ENCODE measurements around the gene YEATS2.
"Not testable (repeated sequence)": the region's sequence is repeated elsewhere in the genome, so short reads cannot be mapped to it uniquely, and the experiment has no call there.

The YEATS2 gene

DNA sequence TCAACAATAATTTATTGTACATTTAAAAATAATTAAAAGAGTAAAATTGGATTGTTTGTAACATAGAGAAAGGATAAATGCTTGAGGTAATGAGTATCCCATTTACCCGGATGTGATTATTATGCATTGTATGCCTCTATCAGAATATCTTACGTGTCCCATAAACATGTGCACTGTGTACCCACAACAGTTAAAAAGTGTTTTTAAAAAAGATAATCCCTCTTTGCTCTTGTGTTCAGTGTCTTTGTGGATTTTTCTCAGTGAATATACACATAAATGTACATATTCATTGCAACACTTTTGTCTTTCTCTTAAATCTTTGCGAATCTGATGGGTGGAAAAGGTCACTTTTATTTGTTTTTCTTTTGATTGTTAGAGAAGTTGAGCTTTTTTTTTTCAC, 20.4 kb downstream of the YEATS2 start:
- no peak for DNase-seq

GRCh38 chr3:183725387-183725786, 27.8 kb downstream of the YEATS2 start:
- no peak for DNase-seq

DNA sequence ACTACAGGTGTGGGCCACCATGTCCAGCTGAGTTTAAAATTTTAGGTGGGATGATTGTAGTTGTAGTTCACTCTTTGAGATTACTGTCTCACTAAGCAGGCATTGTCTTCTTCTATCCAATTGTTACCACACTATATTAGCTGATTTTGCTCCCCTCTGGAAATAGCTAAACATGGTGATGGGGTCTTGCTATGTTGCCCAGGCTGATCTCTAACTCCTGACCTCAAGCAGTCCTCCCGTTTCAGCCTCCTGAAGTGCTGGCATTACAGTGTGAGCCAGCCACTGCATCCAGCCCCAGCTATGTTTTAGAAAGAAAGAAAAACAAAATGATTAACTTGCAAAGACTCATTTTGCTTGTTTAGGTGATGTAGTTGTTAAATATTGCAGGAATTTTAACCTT, 30.6 kb downstream of the YEATS2 start:
- DNase-seq, result no peak

DNA sequence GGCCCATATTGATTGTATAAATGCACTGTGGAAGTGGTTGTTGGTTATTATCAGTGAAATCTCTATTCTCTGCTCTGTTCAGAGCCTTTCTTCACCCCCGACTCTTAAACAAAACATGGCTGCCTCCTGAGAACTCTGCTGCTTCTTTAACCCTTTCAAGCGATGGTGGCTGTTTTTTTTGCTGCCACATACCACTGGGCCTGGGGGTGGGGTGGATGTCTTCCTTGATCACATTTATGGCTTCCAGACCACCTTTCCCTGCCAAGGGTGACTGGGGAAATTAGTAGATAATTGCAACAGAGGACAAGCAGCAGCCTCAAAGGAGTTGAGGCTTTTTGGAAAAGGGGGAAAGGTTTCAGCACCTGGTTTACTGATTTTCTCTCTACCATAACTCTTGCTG, 32.8 kb downstream of the YEATS2 start:
- DNase-seq, result no peak

- no peak for DNase-seq
These were observed 34.0 kb downstream of the YEATS2 start for GRCh38 chr3:183731611-183732010.

GRCh38 chr3:183733553-183733952, 36.0 kb downstream of the YEATS2 start:
- DNase-seq, result no peak

GRCh38 chr3:183734750-183735494, 37.3 kb downstream of the YEATS2 start:
- DNase-seq, result no peak

- DNase-seq, result no peak
These were observed 39.5 kb downstream of the YEATS2 start for GRCh38 chr3:183737116-183737515.

- DNase-seq, result not testable (repeated sequence)
These were observed 42.6 kb downstream of the YEATS2 start for GRCh38 chr3:183740154-183740553.

GRCh38 chr3:183743231-183743630, 45.6 kb downstream of the YEATS2 start:
- DNase-seq, result no peak

DNA sequence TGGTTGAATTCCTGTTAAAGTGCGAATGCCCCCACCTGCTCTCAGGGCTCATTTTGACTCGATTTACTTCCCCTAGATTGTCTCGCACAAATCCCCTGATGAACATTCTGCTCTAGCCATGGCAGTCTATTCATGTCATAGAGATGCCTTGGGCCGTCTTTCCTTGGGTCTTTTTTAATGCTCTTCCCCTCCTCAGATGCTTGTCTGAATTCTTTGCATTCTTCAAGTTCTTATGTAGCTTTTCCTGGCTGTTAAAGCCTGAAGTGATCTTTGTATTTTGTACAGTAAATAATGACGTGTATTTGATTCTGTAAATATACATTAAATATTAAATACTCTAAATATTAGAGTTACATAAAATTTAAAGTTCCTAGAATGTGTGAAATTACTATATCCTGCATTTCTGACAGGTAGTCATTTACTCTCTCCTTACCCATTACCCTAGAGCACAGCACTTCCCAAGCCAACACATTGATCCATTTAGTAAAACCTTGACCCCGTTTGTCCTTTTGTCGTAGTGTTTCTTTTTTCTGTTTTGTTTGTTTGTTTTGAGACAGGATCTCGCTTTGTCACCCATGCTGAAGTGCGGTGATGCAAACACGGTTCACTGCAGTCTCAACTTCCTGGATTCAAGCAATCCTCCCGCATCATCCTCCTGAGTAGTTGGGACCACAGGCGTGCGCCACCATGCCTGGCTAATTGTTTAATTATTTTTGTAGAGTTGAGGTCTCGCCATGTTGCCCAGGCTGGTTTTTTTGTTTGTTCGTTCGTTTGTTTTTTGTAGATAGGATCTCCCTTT, 47.9 kb downstream of the YEATS2 start:
- no peak for DNase-seq

DNA sequence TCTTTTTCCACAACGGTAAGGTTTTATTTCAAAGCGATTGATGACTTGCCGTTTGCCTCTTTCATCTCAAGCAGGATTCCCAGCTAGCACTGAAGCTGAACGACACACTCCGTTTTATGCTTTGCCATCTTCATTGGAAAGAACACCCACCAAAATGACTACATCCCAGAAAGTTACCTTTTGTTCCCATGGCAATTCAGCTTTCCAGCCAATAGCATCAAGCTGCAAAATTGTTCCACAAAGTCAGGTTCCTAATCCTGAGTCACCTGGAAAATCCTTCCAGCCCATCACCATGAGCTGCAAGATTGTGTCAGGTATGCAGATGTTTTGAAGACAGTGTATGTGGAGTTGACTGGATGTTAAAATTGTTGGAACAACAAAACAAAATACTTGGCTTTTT, 56.5 kb downstream of the YEATS2 start:
- no peak for DNase-seq

DNA sequence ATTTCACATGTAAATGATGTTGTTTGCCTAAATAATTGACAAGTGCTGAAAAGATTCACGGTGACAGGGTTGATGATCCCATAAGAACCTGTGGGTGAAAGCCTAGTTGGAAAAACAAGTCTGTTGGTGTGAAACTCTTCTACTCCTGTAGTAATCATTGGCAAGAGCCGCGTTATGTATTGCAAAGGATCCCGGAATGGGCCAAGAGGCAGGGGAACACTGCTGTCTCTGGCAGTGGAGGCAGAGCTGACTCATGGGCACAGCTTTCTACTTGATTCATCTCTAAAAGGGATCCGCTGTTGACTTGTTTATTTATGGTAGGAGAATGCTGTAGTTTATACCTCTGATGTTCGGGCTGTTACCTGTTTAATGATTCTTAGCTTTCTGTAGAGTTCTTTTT, 64.7 kb downstream of the YEATS2 start:
- no peak for DNase-seq

GRCh38 chr3:183764847-183765731, 67.5 kb downstream of the YEATS2 start:
- DNase-seq, result no peak

DNA sequence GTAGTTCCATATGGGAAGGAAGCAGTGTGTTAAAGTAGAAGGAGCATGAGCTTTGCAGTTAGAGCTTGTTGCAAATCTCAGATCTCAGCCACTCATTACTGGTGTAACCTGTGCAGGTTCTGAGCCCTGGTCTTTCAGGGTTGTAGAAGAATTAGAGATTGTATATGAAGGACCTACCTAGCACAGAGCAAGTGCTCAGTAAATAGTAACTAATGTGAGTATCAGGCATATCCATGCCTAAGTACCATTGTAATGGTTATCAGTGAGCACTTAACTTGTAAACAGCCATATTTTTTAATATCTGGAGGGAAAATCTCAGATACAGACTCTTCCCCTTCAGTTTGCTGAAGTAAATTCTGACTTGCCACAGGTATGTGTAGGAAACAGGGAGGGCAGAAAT, 68.5 kb downstream of the YEATS2 start:
- DNase-seq, result no peak

GRCh38 chr3:183766745-183767606, 69.4 kb downstream of the YEATS2 start:
- peak; percentile 33 to 44 (median 42) for DNase-seq

DNA sequence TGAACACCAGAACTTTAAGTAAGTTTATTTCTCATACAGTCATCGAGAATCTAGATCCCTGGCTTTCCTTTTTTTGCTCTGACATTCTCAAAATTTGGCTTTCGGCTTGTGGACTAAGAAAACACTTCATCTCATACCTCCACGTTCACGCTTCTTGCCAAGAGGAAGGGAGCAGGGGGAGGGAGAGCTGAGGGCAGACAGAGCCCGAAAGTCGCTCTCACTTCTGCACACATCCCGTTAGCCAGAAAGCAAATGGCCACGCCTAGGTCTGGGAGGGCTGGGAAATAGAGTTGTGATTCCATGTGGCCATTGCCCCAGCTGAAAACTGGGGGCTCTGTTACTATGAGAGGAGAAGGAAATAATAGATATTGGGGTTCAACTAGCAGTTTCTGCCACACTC, 70.5 kb downstream of the YEATS2 start:
- no peak for DNase-seq

DNA sequence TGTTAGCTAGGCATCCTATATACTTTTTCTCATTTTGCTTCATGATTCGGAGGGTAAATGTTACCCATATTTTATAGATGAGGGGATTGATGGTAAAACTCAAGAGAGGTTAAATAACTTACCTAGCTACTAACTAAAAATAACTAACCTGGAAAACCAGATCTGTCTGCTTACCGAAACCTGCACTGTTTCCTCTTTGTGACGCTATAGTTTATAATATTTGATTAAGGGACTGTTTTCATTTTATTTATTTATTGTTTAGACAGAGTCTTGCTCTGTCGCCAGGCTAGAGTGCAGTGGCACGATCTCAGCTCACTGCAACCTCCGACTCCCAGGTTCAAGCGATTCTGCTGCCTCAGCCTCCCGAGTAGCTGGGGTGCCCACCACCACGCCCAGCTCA, 71.9 kb downstream of the YEATS2 start:
- no peak for DNase-seq

DNA sequence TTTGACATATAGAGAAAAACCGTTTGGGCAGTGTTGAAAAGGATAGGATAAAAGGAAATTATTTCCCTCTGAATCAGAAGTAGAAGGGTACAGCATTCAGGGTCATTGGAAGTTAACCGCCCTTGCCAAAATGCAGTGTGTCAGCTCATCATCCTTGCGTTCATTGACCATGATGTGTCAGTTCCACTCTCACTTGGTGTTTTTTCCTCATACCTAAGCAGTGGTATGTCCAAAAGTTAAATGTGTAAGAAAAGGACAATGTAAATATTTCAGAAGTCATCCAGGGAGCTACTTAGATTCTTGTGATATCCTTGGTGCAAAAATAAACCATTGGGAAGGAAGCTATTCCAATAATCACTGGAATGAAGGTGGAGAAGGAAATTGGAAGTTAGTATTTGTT, 77.0 kb downstream of the YEATS2 start:
- DNase-seq, result no peak

- DNase-seq, result no peak
These were observed 78.2 kb downstream of the YEATS2 start for GRCh38 chr3:183775781-183776180.

- not testable (repeated sequence) for DNase-seq
These were observed 78.9 kb downstream of the YEATS2 start for GRCh38 chr3:183776451-183776850.

DNA sequence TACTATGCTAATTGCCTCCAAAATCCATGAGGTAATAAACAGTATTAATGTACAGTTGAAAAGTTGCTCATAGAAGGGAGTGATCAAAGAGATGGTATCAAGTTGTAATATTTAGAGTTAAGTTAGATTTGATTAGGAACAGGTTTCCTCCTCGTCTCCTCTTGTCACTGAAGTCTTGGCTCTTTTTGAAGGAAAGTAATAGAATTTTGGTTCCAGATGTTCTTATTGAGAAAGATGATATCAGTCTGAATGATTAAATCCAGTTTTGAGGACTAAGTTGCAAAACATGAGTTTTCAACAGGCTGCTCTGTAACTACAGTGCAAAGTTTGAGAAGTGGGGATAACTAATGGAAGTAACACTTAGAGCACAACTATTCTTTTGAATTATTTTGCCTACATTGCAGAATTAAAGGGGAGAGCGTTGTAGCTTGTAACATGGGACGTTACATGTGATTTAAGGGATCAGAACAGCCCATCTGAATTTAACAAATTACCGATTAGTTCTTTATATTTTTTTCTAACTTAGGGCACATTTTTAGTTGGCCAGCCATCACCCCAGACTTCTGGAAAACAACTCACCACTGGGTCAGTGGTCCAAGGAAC, 79.5 kb downstream of the YEATS2 start:
- DNase-seq, result no peak
